ENCODE data around the gene NOTCH4. TPM values are rescaled to one million over a fixed set of nuclear protein-coding genes. Genes with fewer than 3 reads are reported as not detected.

The NOTCH4 gene

Small RNA genes within 50 kb of the gene (small RNA-seq; reads per million reads assigned to genes)
- gene AL662884.1, result not detected
- not detected for gene MIR6833

All from skeletal muscle satellite cell (primary cell).